H9 (cell line): Measurements from ENCODE around the gene PLA2G12B. TPM values are rescaled to one million over a fixed set of nuclear protein-coding genes. Genes with fewer than 3 reads are reported as not detected.

ENCODE experiments used
- DNase-seq: peaks from one replicate; pipeline ENCODE4 v3.0.0-alpha.2; 2017
- H2AFZ ChIP-seq: one replicate; pipeline ENCODE4 v1.6.1; 2013; ENCODE audit warnings: mild to moderate bottlenecking, low read length, control low read depth, moderate library complexity
- H2AK5ac ChIP-seq: 2 replicates; pipeline ENCODE4 v1.6.1; 2013; ENCODE audit warnings: low read length, control low read depth, mixed read lengths; ENCODE audit not compliant: insufficient read length
- H2BK120ac ChIP-seq: one replicate; pipeline ENCODE4 v1.6.1; 2013; ENCODE audit warnings: low read depth, mild to moderate bottlenecking, low read length, control low read depth, inconsistent platforms; ENCODE audit not compliant: poor library complexity, severe bottlenecking
- H2BK12ac ChIP-seq: 2 replicates; pipeline ENCODE4 v1.6.1; 2013; ENCODE audit warnings: low read length, control low read depth, mixed read lengths, low read depth; ENCODE audit not compliant: insufficient read length
- H2BK15ac ChIP-seq: 2 replicates; pipeline ENCODE4 v1.6.1; 2013; ENCODE audit warnings: low read depth, low read length, control low read depth
- H2BK20ac ChIP-seq: one replicate; pipeline ENCODE4 v1.6.1; 2013; ENCODE audit warnings: low read depth, mild to moderate bottlenecking, low read length, control low read depth, inconsistent platforms; ENCODE audit not compliant: poor library complexity, severe bottlenecking
- H2BK5ac ChIP-seq: 2 replicates; pipeline ENCODE4 v1.6.1; 2013; ENCODE audit warnings: low read length, control low read depth, mixed read lengths; ENCODE audit not compliant: insufficient read length
- H3K14ac ChIP-seq: 2 replicates; pipeline ENCODE4 v1.6.1; 2013; ENCODE audit warnings: low read length, control low read depth; ENCODE audit not compliant: insufficient read depth
- H3K18ac ChIP-seq: 2 replicates; pipeline ENCODE4 v1.6.1; 2013; ENCODE audit warnings: low read depth, mild to moderate bottlenecking, mixed read lengths, low read length, control low read depth; ENCODE audit not compliant: insufficient read length
- H3K23ac ChIP-seq: 2 replicates; pipeline ENCODE4 v1.6.1; 2013; ENCODE audit warnings: low read length, control low read depth, mixed read lengths, low read depth; ENCODE audit not compliant: insufficient read length
- H3K23me2 ChIP-seq: 2 replicates; pipeline ENCODE4 v1.6.1; 2013; ENCODE audit warnings: low read depth, mild to moderate bottlenecking, mixed read lengths, low read length, control low read depth; ENCODE audit not compliant: insufficient read length, poor library complexity, severe bottlenecking
- H3K27ac ChIP-seq: 2 replicates; pipeline ENCODE4 v1.5.1; 2013; ENCODE audit warnings: low read length, control low read depth, mixed read lengths, low read depth; ENCODE audit not compliant: insufficient read length
- H3K27me3 ChIP-seq: 2 replicates; pipeline ENCODE4 v1.6.1; 2013; ENCODE audit warnings: low read length, control low read depth, inconsistent platforms; ENCODE audit not compliant: insufficient read depth
- H3K4ac ChIP-seq: 2 replicates; pipeline ENCODE4 v1.6.1; 2013; ENCODE audit warnings: low read depth, mild to moderate bottlenecking, control low read depth, inconsistent platforms, low read length, moderate library complexity
- H3K4me1 ChIP-seq: 2 replicates; pipeline ENCODE4 v1.6.1; 2013; ENCODE audit warnings: low read length, control low read depth, inconsistent platforms; ENCODE audit not compliant: insufficient read depth
- H3K4me2 ChIP-seq: 2 replicates; pipeline ENCODE4 v1.6.1; 2013; ENCODE audit warnings: low read length, control low read depth, mixed read lengths; ENCODE audit not compliant: insufficient read length, insufficient read depth
- H3K56ac ChIP-seq: 2 replicates; pipeline ENCODE4 v1.6.1; 2013; ENCODE audit warnings: low read depth, mild to moderate bottlenecking, mixed read lengths, low read length, control low read depth; ENCODE audit not compliant: insufficient read length
- H3K79me1 ChIP-seq: 2 replicates; pipeline ENCODE4 v1.6.1; 2013; ENCODE audit warnings: low read depth, mild to moderate bottlenecking, moderate library complexity, low read length, control low read depth, inconsistent platforms; ENCODE audit not compliant: insufficient read depth, poor library complexity, severe bottlenecking
- H3K79me2 ChIP-seq: 2 replicates; pipeline ENCODE4 v1.6.1; 2013; ENCODE audit warnings: low read length, control low read depth, inconsistent platforms; ENCODE audit not compliant: insufficient read depth
- H3K9ac ChIP-seq: 2 replicates; pipeline ENCODE4 v1.6.1; 2013; ENCODE audit warnings: low read length, control low read depth, mixed read lengths; ENCODE audit not compliant: insufficient read length; ENCODE audit errors: extremely low read depth
- H3K9me3 ChIP-seq: one replicate; pipeline ENCODE4 v1.6.1; 2013; ENCODE audit warnings: low read depth, low read length, inconsistent platforms; ENCODE audit not compliant: control insufficient read depth
- H3T11ph ChIP-seq: one replicate; pipeline ENCODE4 v1.6.1; 2013; ENCODE audit warnings: mild to moderate bottlenecking, low read length, control low read depth, inconsistent platforms
- H4K20me1 ChIP-seq: one replicate; pipeline ENCODE4 v1.6.1; 2013; ENCODE audit not compliant: control insufficient read depth, insufficient read length, insufficient read depth
- H4K5ac ChIP-seq: 2 replicates; pipeline ENCODE4 v1.6.1; 2013; ENCODE audit warnings: low read depth, mild to moderate bottlenecking, mixed read lengths, low read length, control low read depth; ENCODE audit not compliant: insufficient read length
- H4K8ac ChIP-seq: replicated peaks from 2 replicates; pipeline ENCODE4 v1.6.1; 2013; ENCODE audit warnings: low read length, control low read depth, mixed read lengths, low read depth; ENCODE audit not compliant: insufficient read length
- H4K91ac ChIP-seq: 2 replicates; pipeline ENCODE4 v1.6.1; 2013; ENCODE audit warnings: low read depth, mild to moderate bottlenecking, moderate library complexity, mixed read lengths, low read length, control low read depth; ENCODE audit not compliant: insufficient read length
- H3K27ac Mint-ChIP-seq, 3 experiments: 2 replicates in 2 of 3; 3 replicates in 1 of 3; pipeline ENCODE4 v1.8.0; 2020 to 2021; ENCODE audit warnings: mixed read lengths in 3 of 3, mild to moderate bottlenecking in 1 of 3, moderate library complexity in 1 of 3
- H3K27me3 Mint-ChIP-seq: 2 replicates; pipeline ENCODE4 v1.8.0; 2021; ENCODE audit warnings: low read depth, mild to moderate bottlenecking, moderate library complexity, mixed read lengths
- H3K36me3 Mint-ChIP-seq, 3 experiments: 2 replicates in 2 of 3; 3 replicates in 1 of 3; pipeline ENCODE4 v1.8.0; 2020 to 2021; ENCODE audit warnings: low read depth in 3 of 3, mixed read lengths in 3 of 3; ENCODE audit not compliant: insufficient read depth in 1 of 3
- H3K4me1 Mint-ChIP-seq, 2 experiments: 2 replicates each; pipeline ENCODE4 v1.8.0; 2020; ENCODE audit warnings: mixed read lengths in 2 of 2
- H3K4me3 Mint-ChIP-seq, 2 experiments: 2 replicates in 1 of 2; 3 replicates in 1 of 2; pipeline ENCODE4 v1.8.0; 2020 to 2021; ENCODE audit warnings: mild to moderate bottlenecking in 2 of 2, mixed read lengths in 2 of 2, moderate library complexity in 1 of 2
- H3K9me3 Mint-ChIP-seq, 2 experiments: 2 replicates in 1 of 2; 3 replicates in 1 of 2; pipeline ENCODE4 v1.8.0; 2020; ENCODE audit warnings: mild to moderate bottlenecking in 2 of 2, mixed read lengths in 2 of 2, moderate library complexity in 1 of 2
- WGBS: extraction: QIAGEN DNeasy Blood & Tissue Kit; methylation state at CpG from one replicate; pipeline ENCODE4 v1.1.7; 2013; ENCODE audit warnings: missing lambda C conversion rate, low lambda C conversion rate, mixed read lengths; ENCODE audit not compliant: insufficient read length; ENCODE audit errors: extremely low coverage; 5-methylcytosine and 5-hydroxymethylcytosine counted together
- total RNA-seq: library from RNA; stranded (reverse); gene quantifications from 2 replicates; pipeline ENCODE4 v1.2.1, GENCODE V29; 2021
- TF ChIP-seq, protein P1 (sequence below): fragments of 200-600 bp; sonication (generic); conservative IDR thresholded peaks from 3 replicates; pipeline ENCODE4 v1.8.0; 2021; ENCODE audit warnings: antibody characterized with exemption, mild to moderate bottlenecking

PLA2G12B gene
- total RNA-seq, 1 experiment from 2014 or later: not detected

DNA sequence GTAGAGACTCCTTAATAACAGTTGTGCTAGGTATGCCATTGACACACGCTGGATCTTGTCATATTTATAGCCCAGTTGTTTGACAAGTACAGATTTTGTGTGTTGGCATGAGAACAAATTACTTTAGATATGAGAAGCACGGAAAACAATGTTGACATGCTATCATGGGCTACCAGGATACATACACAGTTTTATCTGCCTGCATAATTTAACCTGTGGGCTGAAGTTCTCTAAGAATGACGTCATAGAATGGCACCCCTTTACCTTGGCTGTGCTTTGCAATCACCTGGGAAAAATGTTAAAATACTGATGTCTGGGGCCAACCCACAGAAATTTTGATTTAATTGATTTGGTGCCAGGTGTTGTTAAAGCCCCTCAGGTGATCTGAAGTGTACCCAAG, 2.8 kb downstream of the PLA2G12B start:
- peaks cover 31 to 43% of the 10 kb centered on the region in 2 experiments for H3K4me1 Mint-ChIP-seq
- Histone ChIP-seq H2BK120ac (no peak overlapping the region), H3K18ac (no peak overlapping the region), H3K14ac (no peak overlapping the region), H3K79me2 (no peaks in the 10 kb centered on the region), H3K4me1 (no peaks in the 10 kb centered on the region; the same call in 1 of the 2 replicates), H3T11ph (no peak overlapping the region), H3K79me1 (no peaks in the 10 kb centered on the region), H3K23me2 (no peaks in the 10 kb centered on the region), H3K4ac (no peak overlapping the region), H4K91ac (no peak overlapping the region), H4K8ac (no peak overlapping the region), H3K4me2 (no peak overlapping the region), H3K9ac (no peak overlapping the region), H4K20me1 (no peaks in the 10 kb centered on the region), H3K27ac (no peak overlapping the region), H2BK5ac (no peak overlapping the region), H3K23ac (no peak overlapping the region), H2BK15ac (no peak overlapping the region), H2AK5ac (no peak overlapping the region), H2BK20ac (no peak overlapping the region), H3K56ac (no peak overlapping the region), H2BK12ac (no peak overlapping the region), H3K27me3 (no peaks in the 10 kb centered on the region; the same call in 1 of the 2 replicates), H4K5ac (no peak overlapping the region), H2AFZ (no peak overlapping the region), H3K9me3 (no peaks in the 10 kb centered on the region)
- TF ChIP-seq, protein P1, sequence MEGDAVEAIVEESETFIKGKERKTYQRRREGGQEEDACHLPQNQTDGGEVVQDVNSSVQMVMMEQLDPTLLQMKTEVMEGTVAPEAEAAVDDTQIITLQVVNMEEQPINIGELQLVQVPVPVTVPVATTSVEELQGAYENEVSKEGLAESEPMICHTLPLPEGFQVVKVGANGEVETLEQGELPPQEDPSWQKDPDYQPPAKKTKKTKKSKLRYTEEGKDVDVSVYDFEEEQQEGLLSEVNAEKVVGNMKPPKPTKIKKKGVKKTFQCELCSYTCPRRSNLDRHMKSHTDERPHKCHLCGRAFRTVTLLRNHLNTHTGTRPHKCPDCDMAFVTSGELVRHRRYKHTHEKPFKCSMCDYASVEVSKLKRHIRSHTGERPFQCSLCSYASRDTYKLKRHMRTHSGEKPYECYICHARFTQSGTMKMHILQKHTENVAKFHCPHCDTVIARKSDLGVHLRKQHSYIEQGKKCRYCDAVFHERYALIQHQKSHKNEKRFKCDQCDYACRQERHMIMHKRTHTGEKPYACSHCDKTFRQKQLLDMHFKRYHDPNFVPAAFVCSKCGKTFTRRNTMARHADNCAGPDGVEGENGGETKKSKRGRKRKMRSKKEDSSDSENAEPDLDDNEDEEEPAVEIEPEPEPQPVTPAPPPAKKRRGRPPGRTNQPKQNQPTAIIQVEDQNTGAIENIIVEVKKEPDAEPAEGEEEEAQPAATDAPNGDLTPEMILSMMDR: no peak
- no peaks in the 10 kb centered on the region for H3K36me3 Mint-ChIP-seq
- DNase-seq: no peak
- H3K4me3 Mint-ChIP-seq: no peak overlapping the region
- no peaks in the 10 kb centered on the region for H3K9me3 Mint-ChIP-seq
- no peaks in the 10 kb centered on the region for H3K27me3 Mint-ChIP-seq
- H3K27ac Mint-ChIP-seq: no peak overlapping the region
- no CpG with 5 or more reads among the region's 3 CpGs for WGBS
